Measurements from ENCODE around the gene IL18R1. TPM values are rescaled to one million over a fixed set of nuclear protein-coding genes. Genes with fewer than 3 reads are reported as not detected.

IL18R1 gene
- total and polyA plus RNA-seq, 11 donors, result 0.50 to 4.3 (median 1.8) TPM

DNA sequence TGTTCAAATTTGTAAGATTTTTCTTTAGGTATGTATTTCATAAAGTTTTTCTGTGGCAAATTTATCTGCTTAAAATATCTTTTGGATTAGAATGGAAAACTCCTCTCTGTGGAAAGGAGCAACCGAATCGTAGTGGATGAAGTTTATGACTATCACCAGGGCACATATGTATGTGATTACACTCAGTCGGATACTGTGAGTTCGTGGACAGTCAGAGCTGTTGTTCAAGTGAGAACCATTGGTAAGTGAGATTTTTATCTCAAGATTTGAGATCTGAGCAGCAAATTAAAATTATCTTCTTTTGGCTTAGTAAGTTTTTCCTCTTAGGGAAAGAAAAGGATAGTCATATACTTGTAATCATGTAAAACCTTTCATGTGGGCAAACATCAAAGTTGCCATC lies 81.5 kb downstream of the IL18R1 start:
- peaks cover 0 to 27% (median 0%) of the 10 kb centered on the region in 12 donors for H3K4me1 ChIP-seq
- no peak overlapping the region for H3K4me3 ChIP-seq
- intact Hi-C loops (cut with DNase I), result no loop called here
- 90 to 95% (median 91%) methylated on average over 4 of the region's 4 CpGs for WGBS, 4 donors
- TF ChIP-seq POLR2A (IDR thresholded peaks at IDR 0.05), result no peak
- TF ChIP-seq, protein P1, sequence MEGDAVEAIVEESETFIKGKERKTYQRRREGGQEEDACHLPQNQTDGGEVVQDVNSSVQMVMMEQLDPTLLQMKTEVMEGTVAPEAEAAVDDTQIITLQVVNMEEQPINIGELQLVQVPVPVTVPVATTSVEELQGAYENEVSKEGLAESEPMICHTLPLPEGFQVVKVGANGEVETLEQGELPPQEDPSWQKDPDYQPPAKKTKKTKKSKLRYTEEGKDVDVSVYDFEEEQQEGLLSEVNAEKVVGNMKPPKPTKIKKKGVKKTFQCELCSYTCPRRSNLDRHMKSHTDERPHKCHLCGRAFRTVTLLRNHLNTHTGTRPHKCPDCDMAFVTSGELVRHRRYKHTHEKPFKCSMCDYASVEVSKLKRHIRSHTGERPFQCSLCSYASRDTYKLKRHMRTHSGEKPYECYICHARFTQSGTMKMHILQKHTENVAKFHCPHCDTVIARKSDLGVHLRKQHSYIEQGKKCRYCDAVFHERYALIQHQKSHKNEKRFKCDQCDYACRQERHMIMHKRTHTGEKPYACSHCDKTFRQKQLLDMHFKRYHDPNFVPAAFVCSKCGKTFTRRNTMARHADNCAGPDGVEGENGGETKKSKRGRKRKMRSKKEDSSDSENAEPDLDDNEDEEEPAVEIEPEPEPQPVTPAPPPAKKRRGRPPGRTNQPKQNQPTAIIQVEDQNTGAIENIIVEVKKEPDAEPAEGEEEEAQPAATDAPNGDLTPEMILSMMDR (IDR thresholded peaks at IDR 0.05), result no peak
- DNase-seq, result no peak
- H3K27ac ChIP-seq, result peak overlapping the region in 1 of 12 donors; percentile 38
- no peaks in the 10 kb centered on the region for H3K27me3 ChIP-seq
- no peaks in the 10 kb centered on the region for H3K36me3 ChIP-seq
- no peaks in the 10 kb centered on the region for H3K9me3 ChIP-seq
- no peak for ATAC-seq

DNA sequence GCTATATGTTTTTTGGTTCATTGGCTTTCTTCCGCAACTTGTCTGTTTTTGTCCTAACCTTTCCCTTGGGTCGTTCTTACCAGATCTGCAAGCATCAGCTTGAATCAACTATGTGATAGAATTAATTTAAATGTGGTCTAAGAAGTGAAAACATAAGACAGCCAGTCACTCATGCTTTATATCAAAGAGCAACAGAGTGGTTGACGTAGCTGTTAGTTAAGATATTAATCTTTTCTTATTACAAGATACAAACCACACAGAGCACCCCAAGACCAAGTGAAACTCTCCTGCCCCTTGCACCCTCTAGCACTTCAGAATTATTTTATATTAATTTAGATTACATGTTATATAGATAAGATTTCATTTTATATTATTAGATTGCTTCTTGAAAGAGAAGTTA lies 82.5 kb downstream of the IL18R1 start:
- Histone ChIP-seq H3K9me3 (no peaks in the 10 kb centered on the region), H3K4me1 (peaks cover 0 to 33% (median 1%) of the 10 kb centered on the region in 12 donors), H3K36me3 (no peaks in the 10 kb centered on the region), H3K4me3 (no peak overlapping the region), H3K27ac (no peak overlapping the region), H3K27me3 (no peaks in the 10 kb centered on the region)
- ATAC-seq (no peak), DNase-seq (no peak)
- intact Hi-C loops (cut with DNase I), result no loop called here
- TF ChIP-seq, protein P1 (IDR thresholded peaks at IDR 0.05), result no peak
- no peak for TF ChIP-seq POLR2A (IDR thresholded peaks at IDR 0.05)
- WGBS, 4 donors, result 91 to 96% (median 92%) methylated on average over 3 of the region's 3 CpGs

DNA sequence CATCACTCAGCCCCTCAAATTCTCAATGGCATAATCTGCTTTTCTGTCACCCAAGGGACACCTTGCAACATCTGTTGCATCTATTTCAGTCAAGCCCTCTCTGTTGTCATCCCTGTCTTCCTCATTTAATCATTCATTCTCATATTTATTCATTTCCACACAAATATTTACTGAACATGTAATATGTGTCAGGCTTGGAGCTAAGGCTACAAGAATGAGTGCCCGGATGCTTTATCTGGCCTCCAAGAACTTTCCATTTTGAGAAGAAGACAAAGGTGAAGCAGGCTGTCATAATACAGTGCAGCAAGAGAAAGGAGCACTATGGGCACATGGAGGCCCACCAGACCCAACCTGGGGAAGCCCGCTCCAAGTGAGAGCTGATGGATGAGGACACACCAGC lies 83.0 kb downstream of the IL18R1 start:
- Histone ChIP-seq H3K27ac (no peak overlapping the region), H3K4me3 (no peak overlapping the region), H3K4me1 (peaks cover 0 to 37% (median 1%) of the 10 kb centered on the region in 12 donors), H3K9me3 (no peaks in the 10 kb centered on the region), H3K36me3 (no peaks in the 10 kb centered on the region), H3K27me3 (no peaks in the 10 kb centered on the region)
- 87 to 100% (median 97%) methylated on average over 2 of the region's 2 CpGs for WGBS, 4 donors
- ATAC-seq (no peak), DNase-seq (no peak)
- intact Hi-C loops (cut with DNase I), result no loop called here
- no peak for TF ChIP-seq POLR2A (IDR thresholded peaks at IDR 0.05)
- TF ChIP-seq, protein P1 (IDR thresholded peaks at IDR 0.05), result no peak

DNA sequence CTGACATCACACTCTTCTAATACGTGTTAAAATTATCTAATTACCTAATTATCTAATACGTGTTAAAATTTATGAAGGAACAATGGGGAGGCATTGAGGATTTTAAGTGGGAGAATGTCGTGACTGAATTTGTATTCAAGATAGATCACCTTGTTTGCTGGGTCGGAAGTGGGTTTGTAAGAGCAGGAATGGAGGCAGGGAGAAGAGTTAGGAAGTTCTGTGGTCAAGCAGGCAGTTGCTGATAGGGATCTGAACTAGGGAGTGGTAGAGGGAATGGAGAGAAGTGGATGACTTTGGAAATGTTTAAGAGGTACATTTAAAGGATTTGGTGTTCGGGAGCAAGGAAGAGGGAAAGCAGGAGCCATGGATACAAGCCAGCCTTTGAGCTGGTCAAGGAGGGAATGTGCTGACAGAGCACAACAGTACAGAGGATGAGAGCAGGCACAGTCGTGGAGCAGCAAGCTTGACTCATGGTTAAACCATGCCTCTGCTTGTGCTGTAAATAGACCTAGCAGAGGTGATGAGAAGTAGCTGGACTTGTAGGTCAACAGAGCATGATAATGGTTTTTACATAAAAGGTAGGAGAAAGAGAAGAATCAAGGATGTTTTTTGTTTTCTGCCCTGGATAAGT lies 83.6 kb downstream of the IL18R1 start:
- intact Hi-C loops (cut with DNase I), result no loop called here
- ATAC-seq, result peak in 3 of 4 donors; percentile 66 to 83 (median 83)
- TF ChIP-seq POLR2A (IDR thresholded peaks at IDR 0.05), result no peak
- TF ChIP-seq, protein P1 (IDR thresholded peaks at IDR 0.05), result no peak
- WGBS, 4 donors, result 56 to 61% (median 60%) methylated on average over 6 of the region's 6 CpGs
- Histone ChIP-seq H3K4me3 (no peak overlapping the region), H3K9me3 (no peaks in the 10 kb centered on the region), H3K27ac (no peak overlapping the region), H3K36me3 (no peaks in the 10 kb centered on the region), H3K4me1 (peaks cover 0 to 37% (median 1%) of the 10 kb centered on the region in 12 donors), H3K27me3 (no peaks in the 10 kb centered on the region)
- no peak for DNase-seq
